Hematopoietic multipotent progenitor cell treated with erythropoietin and hydrocortisone succinate and interleukin-3 and kit ligand, for 17 days (in vitro differentiated cells): ENCODE data around the gene B9D2.

ENCODE experiments used
- DNase-seq: peaks from one replicate; pipeline ENCODE4 v3.0.0-alpha.2; 2015; ENCODE audit warnings: low spot score

B9D2 gene

GRCh38 chr19:41309180-41310032, 54.5 kb downstream of the B9D2 start:
- DNase-seq: peak; percentile 68

DNA sequence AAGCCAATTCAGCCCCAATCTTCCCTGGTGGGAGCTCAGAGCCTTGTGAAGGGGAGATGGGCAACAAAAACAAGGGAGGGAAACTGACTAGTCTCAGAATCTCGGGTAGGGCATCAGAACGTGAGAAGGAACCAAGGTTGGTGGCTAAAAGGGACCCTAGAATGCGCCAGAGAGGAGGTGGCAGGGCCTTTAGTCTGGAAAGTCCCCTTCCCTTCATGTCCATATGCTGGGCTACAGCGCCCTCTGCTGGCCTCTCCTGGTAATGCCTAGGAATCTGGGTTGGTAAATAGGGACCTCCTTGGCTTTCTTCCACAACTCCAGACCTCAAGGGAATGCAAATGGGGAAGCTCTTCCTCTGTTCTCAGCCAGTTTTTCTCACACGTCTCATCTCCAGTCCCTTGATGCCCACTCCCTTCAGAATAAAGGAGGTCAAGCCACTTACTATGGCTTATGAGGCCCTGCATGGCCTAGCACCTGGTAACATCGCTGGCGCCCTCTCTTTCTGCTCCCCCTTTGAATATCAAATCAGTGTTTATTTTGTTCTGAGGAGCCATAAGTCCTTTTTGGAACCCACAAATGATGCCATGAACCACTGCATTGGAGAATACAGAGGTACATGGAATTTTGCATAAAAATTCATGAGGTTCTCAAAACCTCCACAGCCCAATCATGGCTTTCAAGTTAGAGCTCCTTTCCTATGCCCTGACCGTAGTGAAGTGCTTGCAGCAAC, 55.3 kb downstream of the B9D2 start:
- peak; percentile 96 for DNase-seq

GRCh38 chr19:41307954-41308449, 55.9 kb downstream of the B9D2 start:
- no peak for DNase-seq

DNA sequence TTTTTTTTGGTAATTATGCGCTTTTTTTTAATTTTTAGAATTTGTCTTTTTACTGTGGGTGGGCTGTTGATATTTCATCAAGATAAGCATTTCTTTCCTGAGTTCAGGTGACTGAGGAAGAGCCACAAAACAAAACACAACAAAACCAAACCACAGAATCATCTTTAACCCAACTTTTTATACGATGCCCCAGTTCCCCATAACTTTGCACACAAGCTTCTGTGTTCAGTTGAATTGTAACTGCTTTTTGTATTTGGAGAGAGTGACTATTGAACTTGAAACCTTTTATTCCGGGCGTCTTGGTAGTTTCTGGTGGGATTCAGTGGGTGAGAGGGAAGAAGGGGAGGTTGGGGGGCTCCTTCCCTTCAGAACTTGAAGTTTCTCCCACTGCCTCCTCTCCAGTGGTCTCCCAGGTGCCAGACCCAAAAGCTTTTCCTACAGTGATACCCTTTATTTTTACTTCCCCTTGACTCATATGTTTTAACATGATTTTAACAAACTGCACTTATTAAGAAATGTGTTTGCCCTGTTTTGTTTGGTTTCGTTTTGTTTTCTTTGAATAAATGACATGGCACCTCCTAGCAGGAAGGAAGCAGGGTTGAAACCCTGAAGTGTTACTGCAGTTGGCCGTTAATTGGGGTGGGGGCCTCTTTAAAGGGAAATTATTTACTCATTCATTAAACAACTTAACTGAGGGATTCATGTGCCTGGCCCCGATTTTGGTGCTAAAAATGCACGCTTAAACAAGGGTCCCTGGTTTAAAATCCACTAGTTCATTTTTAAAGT, 56.7 kb downstream of the B9D2 start:
- DNase-seq: no peak

GRCh38 chr19:41305927-41306793, 57.8 kb downstream of the B9D2 start:
- no peak for DNase-seq

- DNase-seq: no peak
Observed at GRCh38 chr19:41304706-41305483, 59.1 kb downstream of the B9D2 start.
